HG02870 (cell line): Measurements from ENCODE around the gene MIR17HG.
"Not testable (repeated sequence)": the region's sequence is repeated elsewhere in the genome, so short reads cannot be mapped to it uniquely, and the experiment has no call there.

Experiments used
- ATAC-seq: cut with Tn5 transposase; IDR thresholded peaks from one replicate; pipeline ENCODE4 v1.9.1; 2021; ENCODE audit warnings: mild to moderate bottlenecking, moderate library complexity; ENCODE audit not compliant: unreplicated experiment

MIR17HG gene

DNA sequence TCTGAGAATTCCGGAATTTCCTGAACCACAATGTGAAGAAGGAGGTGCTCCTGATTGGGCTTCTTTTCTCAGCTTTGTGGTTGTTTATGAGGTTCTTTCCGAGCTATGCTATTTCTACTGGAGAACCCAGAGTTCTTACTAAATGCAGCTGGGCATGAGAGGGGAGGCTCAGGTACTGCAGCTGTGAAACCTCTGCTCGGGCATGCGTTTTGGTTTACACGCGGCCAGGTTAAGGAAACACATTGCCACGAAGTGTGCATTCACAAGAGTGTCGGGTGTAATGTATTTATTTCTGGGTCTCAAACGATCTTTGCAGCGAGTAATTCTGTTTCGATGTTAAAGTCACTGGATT, 661 bp upstream of the MIR17HG start:
- peak; percentile 16 for ATAC-seq

DNA sequence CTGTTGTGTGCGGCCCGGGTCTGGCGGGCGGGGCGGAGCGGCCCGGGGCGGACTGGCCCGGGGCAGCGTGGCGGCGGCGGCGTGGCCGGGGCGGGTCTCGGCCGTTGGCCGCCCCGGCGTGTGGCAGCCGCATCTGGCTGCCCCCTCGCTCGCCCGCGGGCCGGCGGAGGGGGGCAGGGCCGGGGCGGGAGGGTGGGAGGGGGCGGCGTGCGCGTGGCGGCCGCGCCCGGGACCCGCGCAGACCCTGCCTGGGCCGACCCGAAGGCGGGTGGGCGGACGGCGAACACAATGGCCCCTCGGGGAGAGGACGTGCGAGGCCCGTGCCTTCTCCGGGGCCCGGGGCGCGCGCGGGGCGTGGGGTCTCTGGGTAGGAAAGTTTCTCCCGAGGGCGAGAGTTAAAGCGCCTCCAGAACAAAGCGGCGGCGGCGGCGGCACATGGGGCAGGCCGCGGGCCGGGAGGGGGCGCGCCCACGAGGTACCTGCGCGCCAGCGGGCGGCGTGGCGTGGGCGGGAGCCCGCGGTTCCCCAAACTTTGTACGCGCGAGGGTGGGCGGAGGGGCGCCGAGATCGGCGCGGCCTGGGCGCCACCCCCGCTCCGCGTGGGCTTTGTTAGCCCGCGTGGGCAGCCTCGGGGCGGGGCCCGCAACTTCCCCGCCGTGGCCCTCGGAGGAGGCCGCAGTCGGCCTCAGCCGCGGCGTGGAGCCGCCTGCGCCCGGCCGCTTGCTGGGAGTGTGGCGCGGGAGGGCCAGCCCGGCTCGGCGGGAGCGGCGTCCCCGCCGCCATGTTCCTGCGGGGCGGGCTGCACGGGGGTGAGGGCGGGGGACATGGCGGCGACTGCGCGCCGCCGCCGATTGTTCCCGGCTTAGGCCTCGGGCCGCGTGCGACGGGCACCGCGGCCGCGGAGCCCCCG, 764 bp downstream of the MIR17HG start:
- ATAC-seq: peak; percentile 22

- ATAC-seq: peak; percentile 43
Measured at GRCh38 chr13:91348906-91349435, 1.5 kb downstream of the MIR17HG start.

DNA sequence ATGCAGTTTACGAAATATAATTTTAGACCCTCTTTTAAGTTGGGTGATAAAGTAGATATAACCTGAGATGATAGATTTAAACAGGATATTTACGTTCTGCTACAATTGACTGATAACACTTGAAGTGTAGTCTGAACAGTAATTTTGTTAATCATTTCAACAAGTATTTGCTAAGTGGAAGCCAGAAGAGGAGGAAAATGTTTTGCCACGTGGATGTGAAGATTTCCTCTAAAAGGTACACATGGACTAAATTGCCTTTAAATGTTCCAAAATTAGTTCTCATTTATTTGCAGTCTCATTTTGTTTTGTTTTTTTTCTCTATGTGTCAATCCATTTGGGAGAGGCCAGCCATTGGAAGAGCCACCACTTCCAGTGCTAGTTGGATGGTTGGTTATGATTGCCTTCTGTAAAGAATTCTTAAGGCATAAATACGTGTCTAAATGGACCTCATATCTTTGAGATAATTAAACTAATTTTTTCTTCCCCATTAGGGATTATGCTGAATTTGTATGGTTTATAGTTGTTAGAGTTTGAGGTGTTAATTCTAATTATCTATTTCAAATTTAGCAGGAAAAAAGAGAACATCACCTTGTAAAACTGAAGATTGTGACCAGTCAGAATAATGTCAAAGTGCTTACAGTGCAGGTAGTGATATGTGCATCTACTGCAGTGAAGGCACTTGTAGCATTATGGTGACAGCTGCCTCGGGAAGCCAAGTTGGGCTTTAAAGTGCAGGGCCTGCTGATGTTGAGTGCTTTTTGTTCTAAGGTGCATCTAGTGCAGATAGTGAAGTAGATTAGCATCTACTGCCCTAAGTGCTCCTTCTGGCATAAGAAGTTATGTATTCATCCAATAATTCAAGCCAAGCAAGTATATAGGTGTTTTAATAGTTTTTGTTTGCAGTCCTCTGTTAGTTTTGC, 2.8 kb downstream of the MIR17HG start:
- no peak for ATAC-seq

DNA sequence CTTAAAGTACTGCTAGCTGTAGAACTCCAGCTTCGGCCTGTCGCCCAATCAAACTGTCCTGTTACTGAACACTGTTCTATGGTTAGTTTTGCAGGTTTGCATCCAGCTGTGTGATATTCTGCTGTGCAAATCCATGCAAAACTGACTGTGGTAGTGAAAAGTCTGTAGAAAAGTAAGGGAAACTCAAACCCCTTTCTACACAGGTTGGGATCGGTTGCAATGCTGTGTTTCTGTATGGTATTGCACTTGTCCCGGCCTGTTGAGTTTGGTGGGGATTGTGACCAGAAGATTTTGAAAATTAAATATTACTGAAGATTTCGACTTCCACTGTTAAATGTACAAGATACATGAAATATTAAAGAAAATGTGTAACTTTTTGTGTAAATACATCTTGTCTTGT, 3.6 kb downstream of the MIR17HG start:
- no peak for ATAC-seq

GRCh38 chr13:91351980-91352379, 4.5 kb downstream of the MIR17HG start:
- no peak for ATAC-seq

DNA sequence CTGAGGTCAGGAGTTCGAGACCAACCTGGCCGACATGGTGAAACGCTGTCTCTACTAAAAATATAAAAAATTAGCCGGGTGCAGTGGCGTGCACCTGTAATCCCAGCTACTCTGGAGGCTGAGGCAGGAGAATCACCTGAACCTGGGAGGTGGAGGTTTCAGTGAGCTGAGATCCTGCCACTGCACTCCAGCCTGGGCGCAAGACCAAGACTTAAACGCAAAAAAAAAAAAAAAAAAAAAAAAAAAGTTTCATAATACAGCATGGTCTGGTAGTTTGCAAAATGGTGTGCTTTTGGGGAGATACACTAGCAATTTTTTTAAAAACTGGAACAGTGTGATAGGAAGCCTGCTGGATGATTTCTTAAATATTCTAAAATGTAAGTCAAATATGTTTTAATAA, 5.4 kb downstream of the MIR17HG start:
- not testable (repeated sequence) for ATAC-seq

- no peak for ATAC-seq
Measured at GRCh38 chr13:91353494-91353893, 6.0 kb downstream of the MIR17HG start.

DNA sequence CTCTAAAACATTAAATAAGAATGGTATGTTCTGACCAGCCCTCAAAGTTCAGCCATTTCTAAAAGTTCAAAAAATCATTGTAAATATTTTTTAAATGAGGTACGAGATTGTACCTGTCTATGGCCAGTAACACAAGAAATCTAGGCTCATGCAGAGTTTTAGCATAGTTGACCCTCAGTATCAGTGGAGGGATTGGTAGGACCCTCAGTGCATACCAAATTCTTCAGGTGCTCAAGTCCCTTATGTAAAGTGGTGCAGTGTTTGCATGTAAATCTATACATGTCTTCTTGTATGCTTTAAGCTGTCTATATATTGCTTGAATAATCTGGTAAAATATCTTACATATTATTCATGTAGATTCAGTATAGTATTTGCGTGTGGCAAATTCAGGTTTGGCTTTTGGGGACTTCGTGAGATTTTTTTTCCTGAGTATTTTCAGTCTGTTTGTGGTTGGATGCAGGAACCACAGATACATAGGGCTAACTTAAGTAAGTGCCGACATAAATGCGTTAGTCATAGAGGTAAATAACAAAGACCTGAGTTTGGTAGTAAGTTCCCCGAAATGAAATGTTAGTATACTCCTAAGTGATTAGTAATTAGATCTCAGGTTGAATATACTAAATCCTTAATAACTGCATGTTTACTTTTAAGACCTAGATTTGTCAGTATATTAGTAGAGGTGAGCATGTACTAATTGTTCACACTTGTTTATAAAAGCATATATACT, 7.8 kb downstream of the MIR17HG start:
- ATAC-seq: no peak

- ATAC-seq: no peak
Measured at GRCh38 chr13:91355826-91356710, 8.6 kb downstream of the MIR17HG start.

GRCh38 chr13:91356919-91357612, 9.6 kb downstream of the MIR17HG start:
- no peak for ATAC-seq

DNA sequence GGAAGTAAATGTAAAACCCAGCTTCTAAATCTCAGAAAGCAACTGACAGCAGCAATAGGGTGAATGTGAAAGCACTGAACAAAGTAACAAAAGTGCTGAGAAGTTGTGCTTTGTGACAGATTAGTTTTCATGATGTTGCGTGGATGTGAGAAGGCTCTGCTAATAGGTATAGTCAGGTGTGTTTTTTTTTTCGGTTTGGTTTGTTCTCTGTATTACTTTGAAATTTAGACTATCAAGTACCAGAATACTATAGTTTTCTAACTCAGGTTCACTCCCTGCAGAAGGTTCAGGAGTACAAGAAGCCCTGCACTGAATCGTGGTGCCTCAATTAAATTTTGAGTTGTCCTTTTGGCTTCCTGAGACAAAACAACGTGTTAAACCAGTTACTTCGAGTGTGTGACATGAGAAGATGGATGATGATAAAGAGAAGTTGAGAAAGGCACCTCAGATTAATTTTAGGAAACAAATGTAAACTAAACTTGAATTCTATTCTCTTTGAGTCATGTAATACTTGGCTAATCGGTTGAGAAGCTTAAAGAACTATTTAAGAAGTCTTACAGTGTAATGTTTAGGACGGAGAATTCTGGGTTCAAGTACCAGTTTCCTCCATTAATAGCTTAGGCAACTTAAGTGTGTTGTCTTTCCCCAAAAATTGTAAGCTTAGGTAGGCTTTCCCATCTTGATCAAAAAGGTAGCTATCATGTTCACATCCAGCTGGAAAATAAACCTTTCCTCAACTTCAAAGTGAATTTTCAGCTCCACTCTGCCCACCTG, 10.3 kb downstream of the MIR17HG start:
- ATAC-seq: no peak

DNA sequence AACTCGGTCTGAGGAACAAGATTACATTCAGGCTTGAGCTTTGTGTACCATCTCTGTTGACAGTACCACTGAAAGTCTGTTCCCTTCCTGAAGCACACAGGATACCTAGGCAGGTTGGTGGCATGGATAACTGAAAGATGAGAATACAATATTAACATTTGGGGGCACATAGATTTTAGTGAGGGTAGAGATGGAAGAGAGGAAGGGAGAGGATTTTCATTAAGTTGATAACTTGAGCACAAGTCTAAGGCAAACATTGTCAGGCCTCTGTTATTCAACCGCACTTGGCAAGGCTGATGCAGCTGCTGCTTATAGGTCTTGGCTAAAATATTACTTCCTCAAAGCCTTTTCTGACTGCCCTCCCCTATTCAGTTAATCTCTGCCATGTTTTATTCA, 10.9 kb downstream of the MIR17HG start:
- ATAC-seq: no peak

GRCh38 chr13:91359111-91359510, 11.6 kb downstream of the MIR17HG start:
- no peak for ATAC-seq

- ATAC-seq: no peak
Measured at GRCh38 chr13:91359631-91360030, 12.1 kb downstream of the MIR17HG start.

DNA sequence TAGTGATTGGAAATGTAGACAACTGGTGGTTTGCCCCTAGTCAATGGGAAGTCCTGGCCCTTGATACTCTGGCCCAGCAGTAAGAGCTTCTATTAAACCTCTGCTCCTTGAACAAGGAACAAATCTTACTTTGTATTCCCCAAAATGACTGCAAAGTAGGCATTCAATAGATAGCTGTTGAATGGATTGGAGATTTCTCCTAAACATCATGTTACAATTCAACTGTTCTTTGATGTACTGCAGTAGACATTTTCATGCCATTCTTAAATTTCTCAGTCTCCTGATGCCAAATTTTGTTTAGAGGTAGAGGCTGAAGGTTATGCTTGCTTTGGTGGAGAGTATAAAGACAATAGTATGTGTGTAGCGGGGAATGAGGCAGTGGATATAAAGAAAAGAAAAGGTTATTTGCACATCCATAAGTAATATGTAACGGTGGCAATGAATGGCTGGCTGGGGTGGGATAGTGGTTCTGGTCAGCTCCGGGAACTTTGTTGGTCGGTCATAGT, 12.8 kb downstream of the MIR17HG start:
- no peak for ATAC-seq

DNA sequence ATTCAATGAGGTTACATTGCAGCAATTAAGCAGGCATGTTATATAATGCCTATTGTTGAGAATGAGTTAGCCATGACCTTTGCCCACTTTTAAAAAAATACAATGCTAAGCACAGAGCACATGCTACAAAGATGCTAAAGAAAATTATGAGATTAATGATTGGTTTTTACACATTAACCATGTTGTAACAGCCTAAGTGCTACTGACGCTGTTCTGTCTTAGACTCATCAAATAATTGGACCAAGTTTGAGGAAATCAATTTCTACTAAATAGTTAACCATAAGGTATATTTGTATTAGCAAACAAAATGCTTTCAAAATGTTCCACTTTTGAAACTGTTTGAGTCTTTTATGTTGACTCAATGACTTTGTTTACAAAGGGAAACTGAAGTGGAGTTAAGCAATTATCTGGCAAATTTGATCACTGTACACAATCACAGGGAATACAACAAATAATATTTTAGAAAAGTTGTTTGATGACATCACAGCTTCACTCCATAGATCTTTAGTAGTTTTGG, 14.3 kb downstream of the MIR17HG start:
- ATAC-seq: no peak

GRCh38 chr13:91362908-91363307, 15.4 kb downstream of the MIR17HG start:
- ATAC-seq: no peak
